ENCODE results near the gene ST8SIA1. TPM values are rescaled to one million over a fixed set of nuclear protein-coding genes. Genes with fewer than 3 reads are reported as not detected.

Gene ST8SIA1
- total and polyA plus RNA-seq, 2 of the 4 experiments (the other 2 are of a cell fraction), result not detected

- ChIA-PET CTCF (no interaction called here), POLR2A (ENCODE audit: unreplicated experiment) (no interaction called here)
- H3K4ac ChIP-seq (ENCODE audit: low read depth, low read length), result no peak overlapping the region
- H2BK5ac ChIP-seq (ENCODE audit: low read depth, low read length, poor library complexity, severe bottlenecking), result no peak overlapping the region
- no peak overlapping the region for H2BK15ac ChIP-seq (ENCODE audit: low read depth, low read length)
- no peak overlapping the region for H3K4me3 ChIP-seq (ENCODE audit: insufficient read depth, low read depth, low read length)
- H3K4me2 ChIP-seq (ENCODE audit: low read depth, low read length), result no peak overlapping the region
- no peak overlapping the region for H3K56ac ChIP-seq (ENCODE audit: extremely low read depth, insufficient read depth, low read length)
- no peaks in the 10 kb centered on the region for H3K36me3 ChIP-seq (ENCODE audit: control insufficient read depth, insufficient read depth, low read length)
- dilution Hi-C loops (cut with HindIII; ENCODE audit: low sequenced_read_pairs, unreplicated experiment) (no loop called here), intact Hi-C loops (cut with micrococcal nuclease) (no loop called here), in situ Hi-C loops (cut with MboI; ENCODE audit: low sequenced_read_pairs) (no loop called here)
- no CpG with 5 or more reads among the region's 4 CpGs for WGBS, 2 experiments (ENCODE audit: extremely low coverage in 2 of 2, insufficient read length in 1 of 2)
- H3K23ac ChIP-seq (ENCODE audit: low read depth, low read length), result no peak overlapping the region
- no peak overlapping the region for H3K9ac ChIP-seq (ENCODE audit: low read depth, low read length)
- TF ChIP-seq ELK1 (IDR thresholded peaks at IDR 0.05; ENCODE audit: borderline replicate concordance, low read depth, low read length), result no peak
- no peak for TF ChIP-seq SMC3 (IDR thresholded peaks at IDR 0.05; ENCODE audit: low read depth, low read length)
- TF ChIP-seq RFX5 (IDR thresholded peaks at IDR 0.05; ENCODE audit: low read depth, low read length), result no peak
- no peak for TF ChIP-seq USF2 (IDR thresholded peaks at IDR 0.05; ENCODE audit: low read depth, low read length)
- no peak for TF ChIP-seq RCOR1 (IDR thresholded peaks at IDR 0.05; ENCODE audit: insufficient replicate concordance, low read length)
- no peak for TF ChIP-seq POLR2A (IDR thresholded peaks at IDR 0.05; ENCODE audit: low read depth, low read length)
- TF ChIP-seq FOS (IDR thresholded peaks at IDR 0.05; ENCODE audit: low read depth, low read length), result no peak
- TF ChIP-seq RAD21 (IDR thresholded peaks at IDR 0.05; ENCODE audit: low read length), result no peak
- no peak for TF ChIP-seq MAFK (IDR thresholded peaks at IDR 0.05; ENCODE audit: low read depth, low read length)
- no peak for TF ChIP-seq BHLHE40 (IDR thresholded peaks at IDR 0.05; ENCODE audit: low read depth, low read length)
- no peak for TF ChIP-seq MXI1 (IDR thresholded peaks at IDR 0.05; ENCODE audit: borderline replicate concordance, low read depth, low read length)
- no peak for TF ChIP-seq MAZ (IDR thresholded peaks at IDR 0.05; ENCODE audit: borderline replicate concordance, low read depth, low read length)
- no peak for TF ChIP-seq CHD1 (IDR thresholded peaks at IDR 0.05; ENCODE audit: low read depth, low read length)
- no peak for TF ChIP-seq CTCF (conservative IDR thresholded peaks at IDR 0.05; ENCODE audit: low read depth, low read length)
- no peak overlapping the region for H2AK9ac ChIP-seq (replicated peaks; ENCODE audit: low read depth, low read length, poor library complexity)
- no peak overlapping the region for H2AFZ ChIP-seq (replicated peaks; ENCODE audit: low read length, poor library complexity)
- H2BK120ac ChIP-seq (ENCODE audit: low read depth, low read length), result no peak overlapping the region
- H3K9me3 ChIP-seq (ENCODE audit: control insufficient read depth, insufficient read depth, low read length), result no peaks in the 10 kb centered on the region
- no peak overlapping the region for H4K91ac ChIP-seq (ENCODE audit: insufficient read depth, low read depth, low read length)
- DNase-seq (no peak), ATAC-seq (ENCODE audit: low read depth) (no peak)
- no peaks in the 10 kb centered on the region for H3K4me1 ChIP-seq (ENCODE audit: control insufficient read depth, insufficient read depth, low read length)
- H3K27me3 ChIP-seq (ENCODE audit: control insufficient read depth, insufficient read depth, low read length), result no peaks in the 10 kb centered on the region
- no peak overlapping the region for H2AK5ac ChIP-seq (ENCODE audit: low read depth, low read length)
- no peak overlapping the region for H4K5ac ChIP-seq (ENCODE audit: low read depth, low read length)
- H3K9me1 ChIP-seq (ENCODE audit: insufficient read depth, low read length), result no peaks in the 10 kb centered on the region
- H4K8ac ChIP-seq (ENCODE audit: low read depth in 2 of 2, low read length in 2 of 2), result no peak overlapping the region
- H2BK20ac ChIP-seq (ENCODE audit: low read depth, low read length), result no peak overlapping the region
- H4K20me1 ChIP-seq (ENCODE audit: insufficient read depth, low read length), result no peaks in the 10 kb centered on the region
- BruUV-seq (replicated peaks), result no TSS peak
- no peak overlapping the region for H3K18ac ChIP-seq (ENCODE audit: low read depth, low read length)
- no peak overlapping the region for H3K27ac ChIP-seq (ENCODE audit: insufficient read depth, low read length)
- H3K79me1 ChIP-seq (ENCODE audit: low read depth in 1 of 2, low read length in 2 of 2), result no peaks in the 10 kb centered on the region
- no peak overlapping the region for H3K14ac ChIP-seq (replicated peaks; ENCODE audit: low read depth, low read length)
Measured at GRCh38 chr12:22164139-22164538, 170.4 kb downstream of the ST8SIA1 start.
